H9 (cell line): Measurements from ENCODE around the gene MYB. TPM values are rescaled to one million over a fixed set of nuclear protein-coding genes. Genes with fewer than 3 reads are reported as not detected.

Experiments used
- DNase-seq: peaks from one replicate; pipeline ENCODE4 v3.0.0-alpha.2; 2017
- H2AFZ ChIP-seq: one replicate; pipeline ENCODE4 v1.6.1; 2013; ENCODE audit warnings: mild to moderate bottlenecking, low read length, control low read depth, moderate library complexity
- H2AK5ac ChIP-seq: 2 replicates; pipeline ENCODE4 v1.6.1; 2013; ENCODE audit warnings: low read length, control low read depth, mixed read lengths; ENCODE audit not compliant: insufficient read length
- H2BK120ac ChIP-seq: one replicate; pipeline ENCODE4 v1.6.1; 2013; ENCODE audit warnings: low read depth, mild to moderate bottlenecking, low read length, control low read depth, inconsistent platforms; ENCODE audit not compliant: poor library complexity, severe bottlenecking
- H2BK12ac ChIP-seq: 2 replicates; pipeline ENCODE4 v1.6.1; 2013; ENCODE audit warnings: low read length, control low read depth, mixed read lengths, low read depth; ENCODE audit not compliant: insufficient read length
- H2BK15ac ChIP-seq: 2 replicates; pipeline ENCODE4 v1.6.1; 2013; ENCODE audit warnings: low read depth, low read length, control low read depth
- H2BK20ac ChIP-seq: one replicate; pipeline ENCODE4 v1.6.1; 2013; ENCODE audit warnings: low read depth, mild to moderate bottlenecking, low read length, control low read depth, inconsistent platforms; ENCODE audit not compliant: poor library complexity, severe bottlenecking
- H2BK5ac ChIP-seq: 2 replicates; pipeline ENCODE4 v1.6.1; 2013; ENCODE audit warnings: low read length, control low read depth, mixed read lengths; ENCODE audit not compliant: insufficient read length
- H3K14ac ChIP-seq: 2 replicates; pipeline ENCODE4 v1.6.1; 2013; ENCODE audit warnings: low read length, control low read depth; ENCODE audit not compliant: insufficient read depth
- H3K18ac ChIP-seq: 2 replicates; pipeline ENCODE4 v1.6.1; 2013; ENCODE audit warnings: low read depth, mild to moderate bottlenecking, mixed read lengths, low read length, control low read depth; ENCODE audit not compliant: insufficient read length
- H3K23ac ChIP-seq: 2 replicates; pipeline ENCODE4 v1.6.1; 2013; ENCODE audit warnings: low read length, control low read depth, mixed read lengths, low read depth; ENCODE audit not compliant: insufficient read length
- H3K23me2 ChIP-seq: 2 replicates; pipeline ENCODE4 v1.6.1; 2013; ENCODE audit warnings: low read depth, mild to moderate bottlenecking, mixed read lengths, low read length, control low read depth; ENCODE audit not compliant: insufficient read length, poor library complexity, severe bottlenecking
- H3K27ac ChIP-seq: 2 replicates; pipeline ENCODE4 v1.5.1; 2013; ENCODE audit warnings: low read length, control low read depth, mixed read lengths, low read depth; ENCODE audit not compliant: insufficient read length
- H3K27me3 ChIP-seq: 2 replicates; pipeline ENCODE4 v1.6.1; 2013; ENCODE audit warnings: low read length, control low read depth, inconsistent platforms; ENCODE audit not compliant: insufficient read depth
- H3K4ac ChIP-seq: 2 replicates; pipeline ENCODE4 v1.6.1; 2013; ENCODE audit warnings: low read depth, mild to moderate bottlenecking, control low read depth, inconsistent platforms, low read length, moderate library complexity
- H3K4me1 ChIP-seq: 2 replicates; pipeline ENCODE4 v1.6.1; 2013; ENCODE audit warnings: low read length, control low read depth, inconsistent platforms; ENCODE audit not compliant: insufficient read depth
- H3K4me2 ChIP-seq: 2 replicates; pipeline ENCODE4 v1.6.1; 2013; ENCODE audit warnings: low read length, control low read depth, mixed read lengths; ENCODE audit not compliant: insufficient read length, insufficient read depth
- H3K56ac ChIP-seq: 2 replicates; pipeline ENCODE4 v1.6.1; 2013; ENCODE audit warnings: low read depth, mild to moderate bottlenecking, mixed read lengths, low read length, control low read depth; ENCODE audit not compliant: insufficient read length
- H3K79me1 ChIP-seq: 2 replicates; pipeline ENCODE4 v1.6.1; 2013; ENCODE audit warnings: low read depth, mild to moderate bottlenecking, moderate library complexity, low read length, control low read depth, inconsistent platforms; ENCODE audit not compliant: insufficient read depth, poor library complexity, severe bottlenecking
- H3K79me2 ChIP-seq: 2 replicates; pipeline ENCODE4 v1.6.1; 2013; ENCODE audit warnings: low read length, control low read depth, inconsistent platforms; ENCODE audit not compliant: insufficient read depth
- H3K9ac ChIP-seq: 2 replicates; pipeline ENCODE4 v1.6.1; 2013; ENCODE audit warnings: low read length, control low read depth, mixed read lengths; ENCODE audit not compliant: insufficient read length; ENCODE audit errors: extremely low read depth
- H3K9me3 ChIP-seq: one replicate; pipeline ENCODE4 v1.6.1; 2013; ENCODE audit warnings: low read depth, low read length, inconsistent platforms; ENCODE audit not compliant: control insufficient read depth
- H3T11ph ChIP-seq: one replicate; pipeline ENCODE4 v1.6.1; 2013; ENCODE audit warnings: mild to moderate bottlenecking, low read length, control low read depth, inconsistent platforms
- H4K20me1 ChIP-seq: one replicate; pipeline ENCODE4 v1.6.1; 2013; ENCODE audit not compliant: control insufficient read depth, insufficient read length, insufficient read depth
- H4K5ac ChIP-seq: 2 replicates; pipeline ENCODE4 v1.6.1; 2013; ENCODE audit warnings: low read depth, mild to moderate bottlenecking, mixed read lengths, low read length, control low read depth; ENCODE audit not compliant: insufficient read length
- H4K8ac ChIP-seq: replicated peaks from 2 replicates; pipeline ENCODE4 v1.6.1; 2013; ENCODE audit warnings: low read length, control low read depth, mixed read lengths, low read depth; ENCODE audit not compliant: insufficient read length
- H4K91ac ChIP-seq: 2 replicates; pipeline ENCODE4 v1.6.1; 2013; ENCODE audit warnings: low read depth, mild to moderate bottlenecking, moderate library complexity, mixed read lengths, low read length, control low read depth; ENCODE audit not compliant: insufficient read length
- H3K27ac Mint-ChIP-seq, 3 experiments: 2 replicates in 2 of 3; 3 replicates in 1 of 3; pipeline ENCODE4 v1.8.0; 2020 to 2021; ENCODE audit warnings: mixed read lengths in 3 of 3, mild to moderate bottlenecking in 1 of 3, moderate library complexity in 1 of 3
- H3K27me3 Mint-ChIP-seq: 2 replicates; pipeline ENCODE4 v1.8.0; 2021; ENCODE audit warnings: low read depth, mild to moderate bottlenecking, moderate library complexity, mixed read lengths
- H3K36me3 Mint-ChIP-seq, 3 experiments: 2 replicates in 2 of 3; 3 replicates in 1 of 3; pipeline ENCODE4 v1.8.0; 2020 to 2021; ENCODE audit warnings: low read depth in 3 of 3, mixed read lengths in 3 of 3; ENCODE audit not compliant: insufficient read depth in 1 of 3
- H3K4me1 Mint-ChIP-seq, 2 experiments: 2 replicates each; pipeline ENCODE4 v1.8.0; 2020; ENCODE audit warnings: mixed read lengths in 2 of 2
- H3K4me3 Mint-ChIP-seq, 2 experiments: 2 replicates in 1 of 2; 3 replicates in 1 of 2; pipeline ENCODE4 v1.8.0; 2020 to 2021; ENCODE audit warnings: mild to moderate bottlenecking in 2 of 2, mixed read lengths in 2 of 2, moderate library complexity in 1 of 2
- H3K9me3 Mint-ChIP-seq, 2 experiments: 2 replicates in 1 of 2; 3 replicates in 1 of 2; pipeline ENCODE4 v1.8.0; 2020; ENCODE audit warnings: mild to moderate bottlenecking in 2 of 2, mixed read lengths in 2 of 2, moderate library complexity in 1 of 2
- WGBS: extraction: QIAGEN DNeasy Blood & Tissue Kit; methylation state at CpG from one replicate; pipeline ENCODE4 v1.1.7; 2013; ENCODE audit warnings: missing lambda C conversion rate, low lambda C conversion rate, mixed read lengths; ENCODE audit not compliant: insufficient read length; ENCODE audit errors: extremely low coverage; 5-methylcytosine and 5-hydroxymethylcytosine counted together
- total RNA-seq: library from RNA; stranded (reverse); gene quantifications from 2 replicates; pipeline ENCODE4 v1.2.1, GENCODE V29; 2021
- TF ChIP-seq, protein P1 (sequence below): fragments of 200-600 bp; sonication (generic); conservative IDR thresholded peaks from 3 replicates; pipeline ENCODE4 v1.8.0; 2021; ENCODE audit warnings: antibody characterized with exemption, mild to moderate bottlenecking

Gene MYB
- total RNA-seq, 1 experiment from 2014 or later: 5.8 TPM

DNA sequence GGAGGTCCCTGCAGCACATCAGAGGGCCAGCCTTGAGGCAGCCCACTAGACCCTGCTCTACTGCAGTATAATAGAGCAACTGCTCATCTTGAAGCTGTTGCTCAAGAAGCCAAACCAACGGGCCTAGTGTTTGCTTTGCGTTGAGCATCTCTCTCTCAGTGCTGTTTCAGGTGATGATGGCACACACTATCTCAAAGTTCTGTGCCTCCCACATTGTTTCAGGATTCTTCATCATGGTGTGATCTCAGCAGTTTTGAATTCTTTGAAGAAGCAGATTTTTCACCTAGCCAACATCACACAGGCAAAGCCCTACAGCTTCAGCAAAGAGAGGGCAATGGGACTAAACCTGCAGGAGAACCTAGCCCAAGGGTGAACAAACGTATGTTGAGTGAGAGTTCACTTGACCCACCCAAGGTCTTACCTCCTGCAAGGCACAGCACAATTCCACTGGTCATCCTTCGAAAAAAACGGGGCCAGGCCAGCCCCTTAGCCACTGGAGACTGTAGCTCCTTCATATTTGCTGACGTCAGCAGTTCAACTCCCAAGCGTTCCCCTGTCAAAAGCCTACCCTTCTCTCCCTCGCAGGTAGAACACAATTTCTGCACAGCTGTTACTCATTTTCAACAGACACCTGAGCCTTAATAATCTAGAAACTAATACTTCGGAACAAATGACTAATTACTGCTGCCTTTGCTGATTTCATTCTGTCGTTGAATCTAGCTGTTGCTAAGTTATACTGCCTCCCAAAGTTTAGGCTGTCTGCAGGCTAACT is 15.8 kb downstream of the MYB start:
- H2BK15ac ChIP-seq: no peak overlapping the region
- H3K4me3 Mint-ChIP-seq: no peak overlapping the region
- H2BK12ac ChIP-seq: no peak overlapping the region
- H3K79me1 ChIP-seq: no peaks in the 10 kb centered on the region
- H3K23ac ChIP-seq: no peak overlapping the region
- H2AK5ac ChIP-seq: no peak overlapping the region
- no peaks in the 10 kb centered on the region for H3K9me3 Mint-ChIP-seq
- peaks cover 13 to 77% (median 62%) of the 10 kb centered on the region in 3 experiments; a peak in 6 of 7 replicates for H3K36me3 Mint-ChIP-seq
- no peak overlapping the region for H3K4me2 ChIP-seq
- H4K8ac ChIP-seq: no peak overlapping the region
- H3K56ac ChIP-seq: no peak overlapping the region
- H3K27ac ChIP-seq: no peak overlapping the region
- no peak overlapping the region for H2BK20ac ChIP-seq
- TF ChIP-seq, protein P1, sequence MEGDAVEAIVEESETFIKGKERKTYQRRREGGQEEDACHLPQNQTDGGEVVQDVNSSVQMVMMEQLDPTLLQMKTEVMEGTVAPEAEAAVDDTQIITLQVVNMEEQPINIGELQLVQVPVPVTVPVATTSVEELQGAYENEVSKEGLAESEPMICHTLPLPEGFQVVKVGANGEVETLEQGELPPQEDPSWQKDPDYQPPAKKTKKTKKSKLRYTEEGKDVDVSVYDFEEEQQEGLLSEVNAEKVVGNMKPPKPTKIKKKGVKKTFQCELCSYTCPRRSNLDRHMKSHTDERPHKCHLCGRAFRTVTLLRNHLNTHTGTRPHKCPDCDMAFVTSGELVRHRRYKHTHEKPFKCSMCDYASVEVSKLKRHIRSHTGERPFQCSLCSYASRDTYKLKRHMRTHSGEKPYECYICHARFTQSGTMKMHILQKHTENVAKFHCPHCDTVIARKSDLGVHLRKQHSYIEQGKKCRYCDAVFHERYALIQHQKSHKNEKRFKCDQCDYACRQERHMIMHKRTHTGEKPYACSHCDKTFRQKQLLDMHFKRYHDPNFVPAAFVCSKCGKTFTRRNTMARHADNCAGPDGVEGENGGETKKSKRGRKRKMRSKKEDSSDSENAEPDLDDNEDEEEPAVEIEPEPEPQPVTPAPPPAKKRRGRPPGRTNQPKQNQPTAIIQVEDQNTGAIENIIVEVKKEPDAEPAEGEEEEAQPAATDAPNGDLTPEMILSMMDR: no peak
- DNase-seq: no peak
- no peaks in the 10 kb centered on the region for H3K27me3 ChIP-seq
- H3K27ac Mint-ChIP-seq: peak overlapping the region in 1 of 3 experiments; percentile 67; a peak in 1 of 7 replicates
- H3T11ph ChIP-seq: no peak overlapping the region
- H4K20me1 ChIP-seq: no peaks in the 10 kb centered on the region
- no peak overlapping the region for H3K9ac ChIP-seq
- no peaks in the 10 kb centered on the region for H3K4me1 Mint-ChIP-seq
- no peaks in the 10 kb centered on the region for H3K23me2 ChIP-seq
- H4K5ac ChIP-seq: no peak overlapping the region
- H3K4me1 ChIP-seq: no peaks in the 10 kb centered on the region
- no peak overlapping the region for H2BK120ac ChIP-seq
- no peak overlapping the region for H3K14ac ChIP-seq
- H3K4ac ChIP-seq: no peak overlapping the region
- no CpG with 5 or more reads among the region's 10 CpGs for WGBS
- H3K18ac ChIP-seq: no peak overlapping the region
- no peaks in the 10 kb centered on the region for H3K79me2 ChIP-seq
- no peak overlapping the region for H2AFZ ChIP-seq
- no peak overlapping the region for H4K91ac ChIP-seq
- no peak overlapping the region for H2BK5ac ChIP-seq
- no peaks in the 10 kb centered on the region for H3K9me3 ChIP-seq
- H3K27me3 Mint-ChIP-seq: no peaks in the 10 kb centered on the region
